Measurements from ENCODE around the gene DROSHA.

DNA sequence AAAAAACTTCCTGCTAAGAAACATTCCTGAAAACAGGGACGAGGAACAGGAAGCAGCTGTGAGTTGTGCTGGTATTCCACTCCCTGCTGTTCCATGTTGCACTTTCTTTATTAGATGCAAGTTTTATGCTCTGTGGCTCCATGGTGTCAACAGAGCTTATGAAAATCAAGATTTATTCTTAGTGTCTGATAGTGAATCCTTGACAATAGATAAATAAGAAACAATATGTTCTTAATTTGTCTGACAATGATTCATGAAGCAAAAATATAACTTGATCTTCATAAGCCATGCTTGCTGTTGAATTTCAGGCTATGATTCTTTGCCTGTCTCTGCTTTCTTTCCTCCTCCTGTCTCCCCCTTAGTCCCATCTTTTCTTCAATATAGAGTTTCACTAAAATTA, 119.6 kb downstream of the DROSHA start:
- TF ChIP-seq GATA2 (IDR thresholded peaks at IDR 0.05; ENCODE audit: low read depth, low read length) (no peak), GATA3 (IDR thresholded peaks at IDR 0.05; ENCODE audit: low read depth, low read length) (no peak)
